A673 (cell line): ENCODE results near the gene GRID1. TPM values are rescaled to one million over a fixed set of nuclear protein-coding genes. Genes with fewer than 3 reads are reported as not detected.

Experiments
- BruUV-seq: library from RNA; stranded (reverse); fragments of 400-500 nt; replicated peaks from 2 replicates; lab custom pipeline; 2021; lab: Mats Ljungman, UMichigan
- CTCF ChIA-PET: fragments of 300-600 bp; sonication (Branson Sonifier 250); formaldehyde crosslinking; loops from one replicate; lab custom pipeline; 2022; ENCODE audit warnings: antibody characterized with exemption; lab: Charles Lee
- POLR2A ChIA-PET: fragments of 300-600 bp; sonication (Branson Sonifier 250); formaldehyde crosslinking; loops from one replicate; lab custom pipeline; 2022; ENCODE audit warnings: antibody characterized with exemption; ENCODE audit not compliant: low non-redundant PET; lab: Charles Lee
- DNase-seq: peaks from one replicate; pipeline ENCODE4 v3.0.0-alpha.2; 2015; ENCODE audit warnings: low spot score
- H3K27ac ChIP-seq: fragments of 200-600 bp; sonication (generic); 2 replicates; pipeline ENCODE4 v1.5.1; 2016; ENCODE audit warnings: mixed run types, low read depth, mild to moderate bottlenecking, mixed read lengths, antibody characterized with exemption, low read length; ENCODE audit not compliant: poor library complexity, severe bottlenecking
- H3K27me3 ChIP-seq: fragments of 200-600 bp; sonication (generic); replicated peaks from 2 replicates; pipeline ENCODE4 v1.6.1; 2017; ENCODE audit warnings: mixed run types, low read depth, mild to moderate bottlenecking, mixed read lengths, antibody characterized with exemption, low read length; ENCODE audit not compliant: insufficient read depth, poor library complexity
- H3K36me3 ChIP-seq: fragments of 200-600 bp; sonication (generic); 2 replicates; pipeline ENCODE4 v1.6.1; 2016; ENCODE audit warnings: mixed run types, mild to moderate bottlenecking, mixed read lengths, antibody characterized with exemption, low read length; ENCODE audit not compliant: insufficient read depth, poor library complexity, severe bottlenecking
- H3K4me1 ChIP-seq: fragments of 200-600 bp; sonication (generic); 2 replicates; pipeline ENCODE4 v1.6.1; 2017; ENCODE audit warnings: mixed run types, mild to moderate bottlenecking, mixed read lengths, antibody characterized with exemption, low read length; ENCODE audit not compliant: insufficient read depth, poor library complexity, severe bottlenecking
- H3K4me3 ChIP-seq: fragments of 200-600 bp; sonication (generic); 2 replicates; pipeline ENCODE4 v1.5.1; 2016; ENCODE audit warnings: low read depth, mixed run types, mild to moderate bottlenecking, mixed read lengths, low read length; ENCODE audit not compliant: poor library complexity, severe bottlenecking
- H3K9me3 ChIP-seq: fragments of 200-600 bp; sonication (generic); 2 replicates; pipeline ENCODE4 v1.6.1; 2016; ENCODE audit warnings: mixed run types, low read depth, mild to moderate bottlenecking, mixed read lengths, antibody characterized with exemption, low read length; ENCODE audit not compliant: poor library complexity, severe bottlenecking
- EZH2 ChIP-seq: fragments of 200-600 bp; sonication (generic); IDR thresholded peaks from 2 replicates; pipeline ENCODE4 v1.6.1; 2017; ENCODE audit warnings: borderline replicate concordance, low read depth, mild to moderate bottlenecking, mixed read lengths, antibody characterized with exemption, low read length; ENCODE audit not compliant: poor library complexity, severe bottlenecking
- intact Hi-C: fragments of 100-400 bp; cut with micrococcal nuclease; formaldehyde crosslinking; loops from one replicate; pipeline ENCODE4 v1.10.0; 2022; ENCODE audit not compliant: unreplicated experiment
- total RNA-seq: library from RNA; stranded (reverse); gene quantifications from 2 replicates; pipeline ENCODE4 v1.2.3, GENCODE V29; 2021
- TF ChIP-seq, protein P1 (sequence below): fragments of 300-800, 200-600 bp; sonication (generic); conservative IDR thresholded peaks from 2 replicates; pipeline ENCODE4 v1.5.1; 2017; ENCODE audit warnings: low read depth, mild to moderate bottlenecking, antibody characterized with exemption, low read length, moderate library complexity, mixed read lengths

The GRID1 gene
- total RNA-seq, 1 experiment from 2014 or later: not detected

DNA sequence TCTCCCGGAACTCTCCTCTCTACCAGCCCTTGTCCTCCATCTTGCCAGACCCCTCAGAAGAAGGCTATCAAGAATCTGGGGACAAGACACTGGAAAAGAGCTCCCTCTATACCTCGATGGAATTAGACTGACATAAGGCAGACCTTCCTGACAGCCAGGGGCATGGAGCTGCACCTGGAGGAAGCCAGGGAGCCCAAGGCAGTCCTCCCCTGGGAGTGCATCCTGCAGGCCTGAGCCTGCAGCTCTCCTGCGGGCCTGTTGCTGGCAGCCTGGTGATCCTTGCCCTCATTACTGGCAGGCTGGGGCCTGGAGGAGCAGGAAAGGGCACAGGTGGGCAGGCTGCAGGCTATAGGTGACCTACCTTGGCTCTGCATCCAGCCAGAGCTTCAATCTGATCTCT is 323.4 kb downstream of the GRID1 start:
- no peak for DNase-seq
- Histone ChIP-seq H3K36me3 (no peaks in the 10 kb centered on the region), H3K4me3 (no peak overlapping the region), H3K27ac (no peak overlapping the region), H3K9me3 (no peaks in the 10 kb centered on the region), H3K27me3 (peaks cover 20% of the 10 kb centered on the region), H3K4me1 (no peaks in the 10 kb centered on the region)
- intact Hi-C loops: no loop called here
- BruUV-seq: no TSS peak
- ChIA-PET POLR2A (interaction anchor here (0.7 kb wide), 1 partner anchor 281 kb away, joined by 3 read pairs; no protein-coding TSS in a partner anchor), CTCF (no interaction called here)
- no peak for TF ChIP-seq EZH2
- TF ChIP-seq, protein P1, sequence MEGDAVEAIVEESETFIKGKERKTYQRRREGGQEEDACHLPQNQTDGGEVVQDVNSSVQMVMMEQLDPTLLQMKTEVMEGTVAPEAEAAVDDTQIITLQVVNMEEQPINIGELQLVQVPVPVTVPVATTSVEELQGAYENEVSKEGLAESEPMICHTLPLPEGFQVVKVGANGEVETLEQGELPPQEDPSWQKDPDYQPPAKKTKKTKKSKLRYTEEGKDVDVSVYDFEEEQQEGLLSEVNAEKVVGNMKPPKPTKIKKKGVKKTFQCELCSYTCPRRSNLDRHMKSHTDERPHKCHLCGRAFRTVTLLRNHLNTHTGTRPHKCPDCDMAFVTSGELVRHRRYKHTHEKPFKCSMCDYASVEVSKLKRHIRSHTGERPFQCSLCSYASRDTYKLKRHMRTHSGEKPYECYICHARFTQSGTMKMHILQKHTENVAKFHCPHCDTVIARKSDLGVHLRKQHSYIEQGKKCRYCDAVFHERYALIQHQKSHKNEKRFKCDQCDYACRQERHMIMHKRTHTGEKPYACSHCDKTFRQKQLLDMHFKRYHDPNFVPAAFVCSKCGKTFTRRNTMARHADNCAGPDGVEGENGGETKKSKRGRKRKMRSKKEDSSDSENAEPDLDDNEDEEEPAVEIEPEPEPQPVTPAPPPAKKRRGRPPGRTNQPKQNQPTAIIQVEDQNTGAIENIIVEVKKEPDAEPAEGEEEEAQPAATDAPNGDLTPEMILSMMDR: no peak

DNA sequence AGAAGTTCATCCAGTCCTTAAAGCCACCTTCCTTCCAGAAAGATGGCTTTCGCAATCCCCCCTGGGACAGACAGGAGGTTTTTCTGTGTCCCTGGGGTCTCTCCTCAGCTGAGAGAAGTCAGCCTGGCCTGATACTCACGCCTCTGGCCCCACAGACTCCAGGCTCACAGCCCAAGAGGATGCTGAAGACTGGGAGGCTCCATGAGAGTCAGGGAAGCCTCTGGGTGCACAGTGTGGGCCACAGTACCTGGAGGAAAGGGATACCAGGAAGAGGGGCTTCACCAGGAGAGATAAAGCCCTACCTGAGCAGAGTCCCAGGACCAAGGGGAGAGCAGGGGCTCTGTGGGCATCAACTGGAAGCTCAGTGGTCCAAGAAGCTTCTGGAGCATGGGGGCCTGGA is 324.4 kb downstream of the GRID1 start:
- ChIA-PET CTCF (no interaction called here), POLR2A (no interaction called here)
- no peaks in the 10 kb centered on the region for H3K9me3 ChIP-seq
- H3K4me1 ChIP-seq: no peaks in the 10 kb centered on the region
- TF ChIP-seq EZH2: no peak
- TF ChIP-seq, protein P1: no peak
- H3K36me3 ChIP-seq: no peaks in the 10 kb centered on the region
- peaks cover 12% of the 10 kb centered on the region for H3K27me3 ChIP-seq
- H3K27ac ChIP-seq: no peak overlapping the region
- no peak overlapping the region for H3K4me3 ChIP-seq
- no peak for DNase-seq
- BruUV-seq: no TSS peak
- intact Hi-C loops: no loop called here

DNA sequence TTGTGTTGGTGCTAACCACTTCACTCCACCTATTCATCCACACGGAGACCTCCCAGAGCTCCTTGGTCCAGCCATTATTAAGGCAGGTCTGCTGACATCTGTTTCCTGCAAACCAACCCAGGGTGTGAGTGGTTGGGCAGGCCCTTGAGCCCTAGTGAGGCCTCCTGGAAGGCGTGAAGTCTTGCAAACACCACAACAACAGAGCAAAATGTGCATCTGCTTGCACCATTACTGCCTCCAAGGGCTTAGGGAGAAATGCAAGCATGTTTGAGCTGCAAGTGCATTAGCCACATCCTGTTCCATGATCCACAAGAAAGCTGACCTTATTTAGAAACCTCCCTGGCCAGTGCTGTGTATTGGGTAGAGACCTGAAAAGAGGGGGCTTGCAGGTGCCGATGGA is 325.5 kb downstream of the GRID1 start:
- H3K4me3 ChIP-seq: no peak overlapping the region
- POLR2A ChIA-PET: no interaction called here
- H3K27me3 ChIP-seq: peaks cover 10% of the 10 kb centered on the region
- no peaks in the 10 kb centered on the region for H3K9me3 ChIP-seq
- H3K4me1 ChIP-seq: no peaks in the 10 kb centered on the region
- H3K36me3 ChIP-seq: no peaks in the 10 kb centered on the region
- DNase-seq: no peak
- H3K27ac ChIP-seq: no peak overlapping the region
- BruUV-seq: no TSS peak
- CTCF ChIA-PET: no interaction called here
- TF ChIP-seq, protein P1: no peak
- no peak for TF ChIP-seq EZH2
- intact Hi-C loops: no loop called here
